ENCODE results near the gene RIPK4.

The RIPK4 gene

DNA sequence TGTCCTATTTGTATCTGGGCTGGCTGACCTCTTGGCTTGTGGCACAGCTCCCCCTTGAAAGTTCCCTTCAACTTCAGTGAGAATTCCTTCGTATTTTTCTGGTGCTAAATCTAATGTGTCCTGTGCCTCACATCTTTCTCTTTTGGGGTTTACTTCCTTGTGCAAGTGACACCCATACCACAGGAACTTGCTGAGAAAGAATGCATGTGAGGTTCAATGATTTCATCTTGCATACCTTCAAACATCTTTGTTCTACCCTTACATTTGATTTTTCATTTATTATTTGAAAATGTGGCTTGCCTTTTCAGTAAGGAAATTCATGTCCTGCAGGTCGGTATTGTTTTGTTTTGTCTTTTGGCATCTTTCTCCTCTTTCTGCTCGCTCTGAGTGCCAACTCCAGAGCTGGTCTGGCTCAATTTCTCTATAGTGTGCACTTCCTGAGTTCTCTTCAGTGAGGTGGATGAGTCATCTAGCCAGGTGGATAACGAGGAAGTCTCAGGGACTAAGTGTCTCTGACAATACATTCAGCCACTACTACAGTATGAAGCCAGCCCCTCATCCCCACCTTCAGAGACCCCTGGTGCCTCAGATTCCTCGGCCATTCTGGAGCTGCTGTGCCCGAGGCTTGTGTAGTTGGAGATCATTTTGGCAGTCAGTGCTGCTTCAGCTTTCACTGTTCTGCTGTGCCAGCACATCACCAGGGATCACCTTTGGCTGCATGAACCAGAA is 59.5 kb downstream of the RIPK4 start:
- H4K8ac ChIP-seq (ENCODE audit: low read depth, low read length) = no peak overlapping the region
- no peaks in the 10 kb centered on the region for H3K36me3 ChIP-seq (ENCODE audit: control insufficient read depth, insufficient read depth, low read length)
- no peak overlapping the region for H2AK5ac ChIP-seq (ENCODE audit: low read length)
- no peak overlapping the region for H2BK5ac ChIP-seq (ENCODE audit: low read length)
- H2BK15ac ChIP-seq (replicated peaks; ENCODE audit: low read depth) = no peak overlapping the region
- H3K56ac ChIP-seq (ENCODE audit: low read length) = peak overlapping the region; percentile 58
- H3K4ac ChIP-seq (ENCODE audit: low read depth, low read length) = no peak overlapping the region
- no peak overlapping the region for H3K9ac ChIP-seq (ENCODE audit: low read length)
- no peaks in the 10 kb centered on the region for H3K27me3 ChIP-seq (ENCODE audit: insufficient read depth, low read length, poor library complexity)
- no peaks in the 10 kb centered on the region for H3K79me2 ChIP-seq (ENCODE audit: control insufficient read depth, insufficient read depth, low read length)
- WGBS (ENCODE audit: extremely low coverage, insufficient coverage, low lambda C conversion rate) = no CpG with 5 or more reads among the region's 6 CpGs
- no peak overlapping the region for H3K23ac ChIP-seq (ENCODE audit: low read length)
- H3K18ac ChIP-seq (ENCODE audit: low read length) = no peak overlapping the region
- no peaks in the 10 kb centered on the region for H3K79me1 ChIP-seq (ENCODE audit: low read length)
- no peak overlapping the region for H3K4me2 ChIP-seq (ENCODE audit: low read length)
- H3K27ac ChIP-seq (ENCODE audit: low read depth, low read length) = no peak overlapping the region
- no peak overlapping the region for H3K4me3 ChIP-seq (ENCODE audit: low read length)
- peak; percentile 28 for DNase-seq
- H4K5ac ChIP-seq (ENCODE audit: low read length) = no peak overlapping the region
- peaks cover 7% of the 10 kb centered on the region for H3K4me1 ChIP-seq (ENCODE audit: control insufficient read depth, low read depth, low read length)
- H2BK120ac ChIP-seq (ENCODE audit: low read depth, low read length) = no peak overlapping the region

DNA sequence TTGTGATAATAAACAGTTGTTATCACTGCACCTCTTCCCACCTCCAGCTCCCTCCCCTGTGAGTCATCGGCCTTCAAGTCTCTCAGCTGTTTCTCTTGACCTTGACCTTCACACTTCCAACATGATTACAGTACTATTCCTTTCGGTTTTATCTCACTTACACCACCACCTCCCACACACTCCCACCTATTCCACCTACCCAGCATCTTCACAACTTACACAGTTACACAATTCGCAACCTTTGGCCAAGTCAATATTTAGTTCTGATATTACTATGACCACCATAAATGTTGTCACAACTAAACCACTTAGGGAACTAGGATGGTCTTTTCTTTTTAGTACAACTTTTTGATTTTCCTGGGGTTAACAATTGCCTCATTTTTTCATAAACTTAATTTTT is 60.2 kb downstream of the RIPK4 start:
- Histone ChIP-seq H3K4ac (ENCODE audit: low read depth, low read length) (no peak overlapping the region), H3K36me3 (ENCODE audit: control insufficient read depth, insufficient read depth, low read length) (no peaks in the 10 kb centered on the region), H2AK5ac (ENCODE audit: low read length) (no peak overlapping the region), H3K79me1 (ENCODE audit: low read length) (no peaks in the 10 kb centered on the region), H3K27ac (ENCODE audit: low read depth, low read length) (no peak overlapping the region), H3K18ac (ENCODE audit: low read length) (no peak overlapping the region), H2BK15ac (replicated peaks; ENCODE audit: low read depth) (no peak overlapping the region), H3K79me2 (ENCODE audit: control insufficient read depth, insufficient read depth, low read length) (no peaks in the 10 kb centered on the region), H3K4me2 (ENCODE audit: low read length) (no peak overlapping the region), H4K8ac (ENCODE audit: low read depth, low read length) (no peak overlapping the region), H2BK5ac (ENCODE audit: low read length) (no peak overlapping the region), H3K4me3 (ENCODE audit: low read length) (no peak overlapping the region), H3K4me1 (ENCODE audit: control insufficient read depth, low read depth, low read length) (peaks cover 7% of the 10 kb centered on the region), H3K56ac (ENCODE audit: low read length) (no peak overlapping the region), H3K27me3 (ENCODE audit: insufficient read depth, low read length, poor library complexity) (no peaks in the 10 kb centered on the region), H3K23ac (ENCODE audit: low read length) (no peak overlapping the region), H4K5ac (ENCODE audit: low read length) (no peak overlapping the region), H3K9ac (ENCODE audit: low read length) (no peak overlapping the region), H2BK120ac (ENCODE audit: low read depth, low read length) (no peak overlapping the region)
- WGBS (ENCODE audit: extremely low coverage, insufficient coverage, low lambda C conversion rate) = 100% methylated on average over 2 of the region's 3 CpGs
- DNase-seq = peak; percentile 80

GRCh38 chr21:41706263-41706639 is 60.6 kb downstream of the RIPK4 start:
- Histone ChIP-seq H3K56ac (ENCODE audit: low read length) (no peak overlapping the region), H3K9ac (ENCODE audit: low read length) (no peak overlapping the region), H2BK15ac (replicated peaks; ENCODE audit: low read depth) (no peak overlapping the region), H3K4me2 (ENCODE audit: low read length) (no peak overlapping the region), H3K36me3 (ENCODE audit: control insufficient read depth, insufficient read depth, low read length) (no peaks in the 10 kb centered on the region), H3K18ac (ENCODE audit: low read length) (no peak overlapping the region), H3K79me2 (ENCODE audit: control insufficient read depth, insufficient read depth, low read length) (no peaks in the 10 kb centered on the region), H3K27ac (ENCODE audit: low read depth, low read length) (no peak overlapping the region), H4K5ac (ENCODE audit: low read length) (no peak overlapping the region), H2AK5ac (ENCODE audit: low read length) (no peak overlapping the region), H3K27me3 (ENCODE audit: insufficient read depth, low read length, poor library complexity) (no peaks in the 10 kb centered on the region), H3K4ac (ENCODE audit: low read depth, low read length) (no peak overlapping the region), H2BK5ac (ENCODE audit: low read length) (no peak overlapping the region), H3K4me3 (ENCODE audit: low read length) (no peak overlapping the region), H3K79me1 (ENCODE audit: low read length) (no peaks in the 10 kb centered on the region), H2BK120ac (ENCODE audit: low read depth, low read length) (no peak overlapping the region), H3K23ac (ENCODE audit: low read length) (no peak overlapping the region), H3K4me1 (ENCODE audit: control insufficient read depth, low read depth, low read length) (peaks cover 9% of the 10 kb centered on the region), H4K8ac (ENCODE audit: low read depth, low read length) (no peak overlapping the region)
- no peak for DNase-seq
- no CpG with 5 or more reads among the region's 4 CpGs for WGBS (ENCODE audit: extremely low coverage, insufficient coverage, low lambda C conversion rate)

DNA sequence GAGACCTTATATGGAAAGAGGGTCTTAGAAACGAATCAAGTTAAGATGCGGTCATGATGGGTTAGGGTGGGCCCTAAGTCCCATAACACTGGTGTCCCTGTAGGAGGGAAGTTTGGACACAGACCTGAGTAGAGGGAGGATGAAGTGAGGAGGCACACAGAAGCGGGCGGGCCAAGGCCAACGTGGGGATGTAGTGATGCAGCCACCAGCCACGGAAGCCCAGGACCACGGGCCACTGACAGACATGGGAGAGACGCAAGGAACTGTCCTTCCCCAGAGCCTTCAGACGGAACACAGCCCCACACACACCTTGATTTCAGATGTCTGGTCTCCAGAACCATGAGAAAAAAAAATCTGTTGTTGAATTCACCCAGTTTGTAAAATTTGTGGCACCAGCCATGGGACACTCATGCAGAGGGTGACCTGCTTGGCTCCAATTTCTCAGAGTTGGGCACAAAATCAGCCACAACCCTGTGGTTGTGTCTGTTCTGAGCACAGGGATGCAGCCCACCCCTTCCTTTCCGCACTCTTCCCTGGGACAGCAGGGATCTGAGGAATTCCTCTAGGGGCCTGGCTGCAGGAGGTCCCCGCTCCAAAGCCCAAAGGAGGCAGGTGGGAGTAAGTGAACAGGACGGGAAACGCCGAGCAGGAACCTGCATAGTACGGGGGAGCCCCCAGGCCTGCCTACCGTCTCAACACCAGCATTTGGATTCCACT is 61.1 kb downstream of the RIPK4 start:
- Histone ChIP-seq H3K9ac (ENCODE audit: low read length) (no peak overlapping the region), H2BK5ac (ENCODE audit: low read length) (no peak overlapping the region), H3K4me2 (ENCODE audit: low read length) (no peak overlapping the region), H2BK15ac (replicated peaks; ENCODE audit: low read depth) (no peak overlapping the region), H3K23ac (ENCODE audit: low read length) (no peak overlapping the region), H3K36me3 (ENCODE audit: control insufficient read depth, insufficient read depth, low read length) (no peaks in the 10 kb centered on the region), H3K27me3 (ENCODE audit: insufficient read depth, low read length, poor library complexity) (no peaks in the 10 kb centered on the region), H3K4me1 (ENCODE audit: control insufficient read depth, low read depth, low read length) (peaks cover 9% of the 10 kb centered on the region), H3K56ac (ENCODE audit: low read length) (no peak overlapping the region), H3K4ac (ENCODE audit: low read depth, low read length) (no peak overlapping the region), H3K18ac (ENCODE audit: low read length) (no peak overlapping the region), H4K8ac (ENCODE audit: low read depth, low read length) (no peak overlapping the region), H3K27ac (ENCODE audit: low read depth, low read length) (no peak overlapping the region), H4K5ac (ENCODE audit: low read length) (no peak overlapping the region), H3K79me2 (ENCODE audit: control insufficient read depth, insufficient read depth, low read length) (no peaks in the 10 kb centered on the region), H2BK120ac (ENCODE audit: low read depth, low read length) (no peak overlapping the region), H3K79me1 (ENCODE audit: low read length) (no peaks in the 10 kb centered on the region), H2AK5ac (ENCODE audit: low read length) (no peak overlapping the region), H3K4me3 (ENCODE audit: low read length) (no peak overlapping the region)
- no CpG with 5 or more reads among the region's 16 CpGs for WGBS (ENCODE audit: extremely low coverage, insufficient coverage, low lambda C conversion rate)
- DNase-seq = no peak

- Histone ChIP-seq H4K8ac (ENCODE audit: low read depth, low read length) (no peak overlapping the region), H3K4me3 (ENCODE audit: low read length) (no peak overlapping the region), H3K79me2 (ENCODE audit: control insufficient read depth, insufficient read depth, low read length) (no peaks in the 10 kb centered on the region), H3K56ac (ENCODE audit: low read length) (no peak overlapping the region), H3K4ac (ENCODE audit: low read depth, low read length) (no peak overlapping the region), H2BK15ac (replicated peaks; ENCODE audit: low read depth) (no peak overlapping the region), H3K27me3 (ENCODE audit: insufficient read depth, low read length, poor library complexity) (no peaks in the 10 kb centered on the region), H3K9ac (ENCODE audit: low read length) (no peak overlapping the region), H3K23ac (ENCODE audit: low read length) (no peak overlapping the region), H2BK120ac (ENCODE audit: low read depth, low read length) (no peak overlapping the region), H3K18ac (ENCODE audit: low read length) (no peak overlapping the region), H3K79me1 (ENCODE audit: low read length) (no peaks in the 10 kb centered on the region), H3K4me1 (ENCODE audit: control insufficient read depth, low read depth, low read length) (peaks cover 9% of the 10 kb centered on the region), H2BK5ac (ENCODE audit: low read length) (no peak overlapping the region), H2AK5ac (ENCODE audit: low read length) (no peak overlapping the region), H3K27ac (ENCODE audit: low read depth, low read length) (no peak overlapping the region), H3K36me3 (ENCODE audit: control insufficient read depth, insufficient read depth, low read length) (no peaks in the 10 kb centered on the region), H4K5ac (ENCODE audit: low read length) (no peak overlapping the region), H3K4me2 (ENCODE audit: low read length) (no peak overlapping the region)
- DNase-seq = no peak
- WGBS (ENCODE audit: extremely low coverage, insufficient coverage, low lambda C conversion rate) = no CpG with 5 or more reads among the region's 18 CpGs
These were observed 62.9 kb downstream of the RIPK4 start for GRCh38 chr21:41703857-41704501.
